K562 (cell line): ENCODE data around the gene CCL20. TPM values are rescaled to one million over a fixed set of nuclear protein-coding genes. Genes with fewer than 3 reads are reported as not detected.

Source experiments
- ATAC-seq: fragments of 200-7000 bp; cut with Tn5 transposase; 3 replicates; pipeline ENCODE4 v1.9.1; 2020; ENCODE audit warnings: moderate library complexity
- BruUV-seq: library from RNA; stranded (reverse); fragments of 400-500 nt; replicated peaks from 2 replicates; lab custom pipeline; 2021; lab: Mats Ljungman, UMichigan
- CTCF ChIA-PET: fragments of 300-600 bp; formaldehyde crosslinking; extraction: SDS; loops from one replicate; lab custom pipeline; 2021; ENCODE audit warnings: low intra/inter-chr PET ratio; lab: Yijun Ruan, JAX
- POLR2A ChIA-PET: fragments of 300-600, 350-650 bp; sonication (Branson Sonifier 250); formaldehyde crosslinking; extraction: SDS; loops from one replicate; lab custom pipeline; 2021; ENCODE audit warnings: antibody characterized with exemption, inconsistent platforms; lab: Yijun Ruan, JAX
- DNase-seq, 4 experiments: peaks; one replicate each; pipeline versions ENCODE4 v3.0.0 to v3.0.0-alpha.2; 2011 to 2018; ENCODE audit warnings: low spot score in 3 of 4, mixed read lengths in 3 of 4; ENCODE audit errors: extremely low read depth in 1 of 4
- FAIRE-seq: peaks from 2 replicates; lab custom pipeline; 2011; peaks lifted over from hg19 to GRCh38; lab: Jason Lieb, UNC
- H2AFZ ChIP-seq: 2 replicates; pipeline ENCODE4 v1.6.0; 2011; ENCODE audit warnings: low read depth, low read length, control low read depth, inconsistent platforms
- H3K27ac ChIP-seq: fragments of 200-600 bp; 3 replicates; pipeline ENCODE4 v1.8.0; 2011; ENCODE audit warnings: low read depth, mild to moderate bottlenecking, control low read depth, inconsistent platforms, low read length, moderate library complexity, mixed read lengths; ENCODE audit errors: extremely low read depth
- H3K27me3 ChIP-seq, 2 experiments: fragments of 300-600 bp in 1 of 2; 2 replicates in 1 of 2; 3 replicates in 1 of 2; pipeline versions ENCODE4 v1.6.0 to v1.8.0; 2011; ENCODE audit warnings: inconsistent platforms in 2 of 2, low read length in 2 of 2, mild to moderate bottlenecking in 1 of 2, mixed read lengths in 1 of 2, moderate library complexity in 1 of 2; ENCODE audit not compliant: control insufficient read depth in 2 of 2, insufficient read depth in 2 of 2
- H3K36me3 ChIP-seq: fragments of 300-600 bp; 3 replicates; pipeline ENCODE4 v1.8.0; 2011; ENCODE audit warnings: mild to moderate bottlenecking, low read length, inconsistent platforms; ENCODE audit not compliant: control insufficient read depth, insufficient read depth
- H3K4me1 ChIP-seq, 2 experiments: fragments of 200-600 bp in 1 of 2; replicated peaks in 1 of 2; 2 replicates in 1 of 2; 3 replicates in 1 of 2; pipeline versions ENCODE4 v1.5.1 to v1.8.0; 2011; ENCODE audit warnings: inconsistent platforms in 2 of 2, low read length in 2 of 2, mild to moderate bottlenecking in 1 of 2, mixed read lengths in 1 of 2, moderate library complexity in 1 of 2; ENCODE audit not compliant: control insufficient read depth in 2 of 2, insufficient read depth in 2 of 2
- H3K4me2 ChIP-seq: 2 replicates; pipeline ENCODE4 v1.6.1; 2011; ENCODE audit warnings: low read length, control low read depth, inconsistent platforms, mixed read lengths; ENCODE audit not compliant: insufficient read depth
- H3K4me3 ChIP-seq: fragments of 200-600 bp; sonication (generic), shearing (Covaris generic); 2 replicates; pipeline ENCODE4 v1.5.1; 2016; ENCODE audit warnings: control low read depth, inconsistent platforms
- H3K79me2 ChIP-seq: fragments of 200-600 bp; 3 replicates; pipeline ENCODE4 v1.8.0; 2011; ENCODE audit warnings: low read length, inconsistent platforms; ENCODE audit not compliant: control insufficient read depth, insufficient read depth
- H3K9ac ChIP-seq, 2 experiments: 2 replicates each; pipeline versions ENCODE4 v1.6.0 to v1.6.1; 2011; ENCODE audit warnings: low read depth in 2 of 2, low read length in 2 of 2, control low read depth in 1 of 2, inconsistent platforms in 1 of 2, mild to moderate bottlenecking in 1 of 2, mixed read lengths in 1 of 2; ENCODE audit not compliant: insufficient read depth in 1 of 2
- H3K9me1 ChIP-seq: one replicate; pipeline ENCODE4 v1.6.0; 2011; ENCODE audit warnings: inconsistent platforms, mild to moderate bottlenecking, low read length, moderate library complexity; ENCODE audit not compliant: control insufficient read depth, insufficient read depth
- H3K9me3 ChIP-seq: replicated peaks from 2 replicates; pipeline ENCODE4 v1.5.1; 2011; ENCODE audit warnings: low read depth, low read length, inconsistent platforms; ENCODE audit not compliant: control insufficient read depth, insufficient read depth
- H4K20me1 ChIP-seq: replicated peaks from 2 replicates; pipeline ENCODE4 v1.6.1; 2011; ENCODE audit warnings: low read length, inconsistent platforms, mixed read lengths; ENCODE audit not compliant: control insufficient read depth, insufficient read depth
- E2F5 ChIP-seq: sonication (generic); formaldehyde crosslinking; IDR thresholded peaks from 2 replicates; pipeline ENCODE4 v1.8.0; 2022; ENCODE audit warnings: mild to moderate bottlenecking, missing genetic modification reagents
- ERF ChIP-seq: fragments of 450-650 bp; formaldehyde crosslinking; IDR thresholded peaks from 2 replicates; pipeline ENCODE4 v1.4.0; 2020; ENCODE audit warnings: mild to moderate bottlenecking, mixed read lengths
- FOXK1 ChIP-seq: sonication (generic); formaldehyde crosslinking; IDR thresholded peaks from 2 replicates; pipeline ENCODE4 v1.8.0; 2022; ENCODE audit warnings: missing genetic modification reagents, mild to moderate bottlenecking, borderline replicate concordance
- MTA3 ChIP-seq: fragments of 450-650 bp; formaldehyde crosslinking; IDR thresholded peaks from 2 replicates; pipeline ENCODE4 v1.6.1; 2017; ENCODE audit warnings: mild to moderate bottlenecking, borderline replicate concordance
- NR2C2 ChIP-seq, 2 experiments: fragments of 200-800 bp in 1 of 2; sonication (Bioruptor generic) in 1 of 2; sonication (generic) in 1 of 2; formaldehyde crosslinking in 1 of 2; IDR thresholded peaks; 2 replicates each; pipeline versions ENCODE4 v1.6.1 to v1.8.0; 2016 to 2022; ENCODE audit warnings: mild to moderate bottlenecking in 1 of 2, missing compliant biosample characterization in 1 of 2, missing genetic modification characterization in 1 of 2, missing genetic modification reagents in 1 of 2
- SP2 ChIP-seq: IDR thresholded peaks from 2 replicates; pipeline ENCODE4 v1.6.1; 2011; ENCODE audit warnings: mild to moderate bottlenecking, low read depth, low read length, moderate library complexity; ENCODE audit not compliant: poor library complexity, severe bottlenecking; ENCODE audit errors: extremely low read depth
- TAF9B ChIP-seq: fragments of 450-650 bp; IDR thresholded peaks from 2 replicates; pipeline ENCODE4 v1.6.1; 2018; ENCODE audit warnings: mild to moderate bottlenecking; ENCODE audit not compliant: partially characterized antibody
- TCFL5 ChIP-seq: fragments of 250-450 bp; sonication (Bioruptor Pico); conservative IDR thresholded peaks from 2 replicates; pipeline ENCODE4 v1.6.1; 2021; ENCODE audit warnings: mild to moderate bottlenecking, moderate library complexity, matching md5 sums
- TFE3 ChIP-seq: fragments of 450-650 bp; formaldehyde crosslinking; IDR thresholded peaks from 2 replicates; pipeline ENCODE4 v1.4.0; 2020; ENCODE audit warnings: mild to moderate bottlenecking, mixed read lengths
- ZNF140 ChIP-seq: fragments of 250-450 bp; sonication (Bioruptor Pico); IDR thresholded peaks from 2 replicates; pipeline ENCODE4 v1.8.0; 2021; ENCODE audit warnings: moderate library complexity, mild to moderate bottlenecking, inconsistent platforms
- ZNF584 ChIP-seq: fragments of 200-800 bp; sonication (Bioruptor generic); IDR thresholded peaks from 2 replicates; pipeline ENCODE4 v1.6.1; 2016; ENCODE audit warnings: low read depth, mild to moderate bottlenecking, missing genetic modification characterization, missing compliant biosample characterization
- WGBS: fragments of 100-300 bp; shearing (Covaris generic); methylation state at CpG from one replicate; pipeline ENCODE4 v1.1.6; 2016; ENCODE audit warnings: low coverage, mixed read lengths; ENCODE audit not compliant: insufficient coverage; ENCODE audit errors: missing lambda C conversion rate; 5-methylcytosine and 5-hydroxymethylcytosine counted together
- in situ Hi-C: fragments of 300-500 bp; cut with MboI; formaldehyde crosslinking; loops from 4 replicates; pipeline ENCODE4 v1.15.0; 2018; ENCODE audit warnings: inconsistent platforms, mixed read lengths
- intact Hi-C: fragments of 100-400 bp; cut with micrococcal nuclease; formaldehyde crosslinking; loops from 2 replicates; pipeline ENCODE4 v1.14.2; 2022
- polyA plus RNA-seq, 8 experiments: library from polyadenylated mRNA; depleted of rRNA in 4 of 8; stranded (reverse) in 5 of 8; unstranded in 3 of 8; fragments of >200 nt; fragmentation: Nextera tagmentation in 2 of 8; fragmentation: Illumina TruSeq in 1 of 8; extraction: Ambion mirVana in 2 of 8; extraction: Trizol in 1 of 8; gene quantifications; 2 replicates each; pipeline versions ENCODE4 v1.2.1 to v1.2.3, GENCODE V29; 2011 to 2014; ENCODE audit warnings: inconsistent platforms in 1 of 8, missing spikeins in 1 of 8
- total RNA-seq, 7 experiments: library from RNA; depleted of rRNA in 6 of 7; stranded (reverse); fragments of >200 nt in 6 of 7; fragmentation: Illumina TruSeq in 2 of 7; extraction: Trizol in 2 of 7; gene quantifications; 2 replicates each; pipeline versions ENCODE4 v1.2.1 to v1.2.3, GENCODE V29; 2011 to 2021; ENCODE audit warnings: low replicate concordance in 1 of 7

Gene CCL20
- total and polyA plus RNA-seq, 9 of the 15 experiments (the other 6 are each of a cell fraction or from before 2014, with no cell fraction given), result 0.29 TPM; not detected in 8

- no peaks in the 10 kb centered on the region for H3K36me3 ChIP-seq
- H3K4me1 ChIP-seq, result no peaks in the 10 kb centered on the region
- in situ Hi-C loops, result no loop called here
- ATAC-seq, result no peak
- intact Hi-C loops, result no loop called here
- no peak overlapping the region for H3K4me3 ChIP-seq
- no peaks in the 10 kb centered on the region for H3K9me1 ChIP-seq
- no peaks in the 10 kb centered on the region for H3K27me3 ChIP-seq
- H3K9ac ChIP-seq, result no peak overlapping the region
- H3K79me2 ChIP-seq, result no peaks in the 10 kb centered on the region
- no peak for FAIRE-seq
- H3K27ac ChIP-seq, result no peak overlapping the region
- H2AFZ ChIP-seq, result no peak overlapping the region
- no peak overlapping the region for H3K4me2 ChIP-seq
- no peaks in the 10 kb centered on the region for H4K20me1 ChIP-seq
- 0% methylated on average over 5 of the region's 5 CpGs for WGBS
- H3K9me3 ChIP-seq, result no peaks in the 10 kb centered on the region
- CTCF ChIA-PET, result no interaction called here
- POLR2A ChIA-PET, result interaction anchor here (0.6 kb wide), 1 partner anchor 472 kb away, joined by 3 read pairs; no protein-coding TSS in a partner anchor
- no TSS peak for BruUV-seq
- no peak for DNase-seq
- TF ChIP-seq TAF9B (no peak), ZNF140 (CRISPR knock-in tag) (no peak), SP2 (no peak), MTA3 (no peak), TFE3 (CRISPR knock-in tag) (no peak), E2F5 (CRISPR knock-in tag) (no peak), TCFL5 (CRISPR knock-in tag) (no peak), ZNF584 (CRISPR knock-in tag) (no peak), FOXK1 (CRISPR knock-in tag) (no peak), NR2C2 (CRISPR knock-in tag; IDR thresholded peaks at IDR 0.05) (no peak), NR2C2 (tag; IDR thresholded peaks at IDR 0.05) (no peak), ERF (CRISPR knock-in tag) (no peak)
Measured at GRCh38 chr2:227834916-227835650, 21.4 kb downstream of the CCL20 start.
